ENCODE data around the gene INTS11.

- no peak for TF ChIP-seq CTCF (IDR thresholded peaks at IDR 0.05 in 2 of 3, conservative IDR thresholded peaks at IDR 0.05 in 1 of 3; ENCODE audit: borderline replicate concordance in 1 of 3, insufficient read depth in 1 of 3, low read depth in 2 of 3, low read length in 2 of 3)
- no peak for TF ChIP-seq EZH2 (IDR thresholded peaks at IDR 0.05)
- TF ChIP-seq POLR2AphosphoS5 (IDR thresholded peaks at IDR 0.05; ENCODE audit: low read depth, low read length): no peak
- TF ChIP-seq SRF (IDR thresholded peaks at IDR 0.05; ENCODE audit: low read depth): no peak
- TF ChIP-seq CEBPB (IDR thresholded peaks at IDR 0.05; ENCODE audit: low read depth): no peak
- no peak for TF ChIP-seq EGR1 (IDR thresholded peaks at IDR 0.05; ENCODE audit: low read depth)
- TF ChIP-seq SIN3A (IDR thresholded peaks at IDR 0.05; ENCODE audit: low read depth): no peak
- no peak for TF ChIP-seq POLR2A (IDR thresholded peaks at IDR 0.05; ENCODE audit: borderline replicate concordance, extremely low read depth, insufficient read depth, insufficient read length)
- TF ChIP-seq EZH2phosphoT487 (IDR thresholded peaks at IDR 0.05; ENCODE audit: borderline replicate concordance): no peak
- no peak for TF ChIP-seq ELF1 (IDR thresholded peaks at IDR 0.05; ENCODE audit: borderline replicate concordance, low read depth)
- TF ChIP-seq, protein P1, sequence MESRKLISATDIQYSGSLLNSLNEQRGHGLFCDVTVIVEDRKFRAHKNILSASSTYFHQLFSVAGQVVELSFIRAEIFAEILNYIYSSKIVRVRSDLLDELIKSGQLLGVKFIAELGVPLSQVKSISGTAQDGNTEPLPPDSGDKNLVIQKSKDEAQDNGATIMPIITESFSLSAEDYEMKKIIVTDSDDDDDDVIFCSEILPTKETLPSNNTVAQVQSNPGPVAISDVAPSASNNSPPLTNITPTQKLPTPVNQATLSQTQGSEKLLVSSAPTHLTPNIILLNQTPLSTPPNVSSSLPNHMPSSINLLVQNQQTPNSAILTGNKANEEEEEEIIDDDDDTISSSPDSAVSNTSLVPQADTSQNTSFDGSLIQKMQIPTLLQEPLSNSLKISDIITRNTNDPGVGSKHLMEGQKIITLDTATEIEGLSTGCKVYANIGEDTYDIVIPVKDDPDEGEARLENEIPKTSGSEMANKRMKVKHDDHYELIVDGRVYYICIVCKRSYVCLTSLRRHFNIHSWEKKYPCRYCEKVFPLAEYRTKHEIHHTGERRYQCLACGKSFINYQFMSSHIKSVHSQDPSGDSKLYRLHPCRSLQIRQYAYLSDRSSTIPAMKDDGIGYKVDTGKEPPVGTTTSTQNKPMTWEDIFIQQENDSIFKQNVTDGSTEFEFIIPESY (IDR thresholded peaks at IDR 0.05; ENCODE audit: extremely low read depth, insufficient replicate concordance, low read length): no peak
Observed at GRCh38 chr1:1317420-1317819, 7.0 kb downstream of the INTS11 start.

Measured in HCT116 (cell line).